Measurements from ENCODE around the gene ITPKB. TPM values are rescaled to one million over a fixed set of nuclear protein-coding genes. Genes with fewer than 3 reads are reported as not detected.

ITPKB gene
- total RNA-seq, 1 experiment from 2014 or later: 56.9 TPM

GRCh38 chr1:226611301-226611700, 127.8 kb downstream of the ITPKB start:
- in situ Hi-C loops (cut with HindIII; ENCODE audit: low pct_unique_long_range_greater_than_20kb, low sequenced_read_pairs): no loop called here
- DNase-seq (ENCODE audit: low read depth, low spot score): no peak

GRCh38 chr1:226610671-226611070, 128.4 kb downstream of the ITPKB start:
- in situ Hi-C loops (cut with HindIII; ENCODE audit: low pct_unique_long_range_greater_than_20kb, low sequenced_read_pairs): no loop called here
- no peak for DNase-seq (ENCODE audit: low read depth, low spot score)

GRCh38 chr1:226609836-226610455, 129.1 kb downstream of the ITPKB start:
- in situ Hi-C loops (cut with HindIII; ENCODE audit: low pct_unique_long_range_greater_than_20kb, low sequenced_read_pairs): no loop called here
- DNase-seq (ENCODE audit: low read depth, low spot score): peak; percentile 92

- DNase-seq (ENCODE audit: low read depth, low spot score): peak; percentile 80
- in situ Hi-C loops (cut with HindIII; ENCODE audit: low pct_unique_long_range_greater_than_20kb, low sequenced_read_pairs): no loop called here
These were observed 130.2 kb downstream of the ITPKB start for GRCh38 chr1:226608699-226609505.

- no peak for DNase-seq (ENCODE audit: low read depth, low spot score)
- in situ Hi-C loops (cut with HindIII; ENCODE audit: low pct_unique_long_range_greater_than_20kb, low sequenced_read_pairs): no loop called here
These were observed 131.3 kb downstream of the ITPKB start for GRCh38 chr1:226607821-226608220.

- DNase-seq (ENCODE audit: low read depth, low spot score): no peak
- in situ Hi-C loops (cut with HindIII; ENCODE audit: low pct_unique_long_range_greater_than_20kb, low sequenced_read_pairs): no loop called here
These were observed 131.8 kb downstream of the ITPKB start for GRCh38 chr1:226607268-226607660.

GRCh38 chr1:226606311-226607267, 132.5 kb downstream of the ITPKB start:
- in situ Hi-C loops (cut with HindIII; ENCODE audit: low pct_unique_long_range_greater_than_20kb, low sequenced_read_pairs): no loop called here
- no peak for DNase-seq (ENCODE audit: low read depth, low spot score)

GRCh38 chr1:226605318-226605950, 133.6 kb downstream of the ITPKB start:
- in situ Hi-C loops (cut with HindIII; ENCODE audit: low pct_unique_long_range_greater_than_20kb, low sequenced_read_pairs): no loop called here

GRCh38 chr1:226604560-226605317, 134.3 kb downstream of the ITPKB start:
- no peak for DNase-seq (ENCODE audit: low read depth, low spot score)
- in situ Hi-C loops (cut with HindIII; ENCODE audit: low pct_unique_long_range_greater_than_20kb, low sequenced_read_pairs): no loop called here

More at GRCh38 chr1:226605318-226605950, 133.6 kb downstream of the ITPKB start:
- DNase-seq (ENCODE audit: low read depth, low spot score): no peak

GRCh38 chr1:226603858-226604559, 135.1 kb downstream of the ITPKB start:
- no peak for DNase-seq (ENCODE audit: low read depth, low spot score)
- in situ Hi-C loops (cut with HindIII; ENCODE audit: low pct_unique_long_range_greater_than_20kb, low sequenced_read_pairs): no loop called here

GRCh38 chr1:226603022-226603857, 135.8 kb downstream of the ITPKB start:
- in situ Hi-C loops (cut with HindIII; ENCODE audit: low pct_unique_long_range_greater_than_20kb, low sequenced_read_pairs): no loop called here
- no peak for DNase-seq (ENCODE audit: low read depth, low spot score)

- DNase-seq (ENCODE audit: low read depth, low spot score): peak; percentile 56
- in situ Hi-C loops (cut with HindIII; ENCODE audit: low pct_unique_long_range_greater_than_20kb, low sequenced_read_pairs): no loop called here
These were observed 136.7 kb downstream of the ITPKB start for GRCh38 chr1:226602186-226603021.

GRCh38 chr1:226601456-226601855, 137.6 kb downstream of the ITPKB start:
- no peak for DNase-seq (ENCODE audit: low read depth, low spot score)
- in situ Hi-C loops (cut with HindIII; ENCODE audit: low pct_unique_long_range_greater_than_20kb, low sequenced_read_pairs): no loop called here

GRCh38 chr1:226600254-226600653, 138.8 kb downstream of the ITPKB start:
- in situ Hi-C loops (cut with HindIII; ENCODE audit: low pct_unique_long_range_greater_than_20kb, low sequenced_read_pairs): no loop called here
- DNase-seq (ENCODE audit: low read depth, low spot score): no peak

Data from SK-MEL-5 (cell line).